OCI-LY7 (cell line): ENCODE measurements around the gene TAS2R8.

Experiments used
- CTCF ChIP-seq: fragments of 200-600 bp; sonication (generic); conservative IDR thresholded peaks from 2 replicates; pipeline ENCODE4 v1.5.1; 2014; ENCODE audit warnings: mild to moderate bottlenecking, antibody characterized with exemption, low read length, moderate library complexity, mixed read lengths
- EZH2phosphoT487 ChIP-seq: fragments of 200-600 bp; sonication (generic); IDR thresholded peaks from 2 replicates; pipeline ENCODE4 v1.6.1; 2018; ENCODE audit warnings: low read depth, borderline replicate concordance, mild to moderate bottlenecking, mixed run types, antibody characterized with exemption, low read length, moderate library complexity, mixed read lengths

GRCh38 chr12:10855807-10856206 is 48.7 kb upstream of the TAS2R8 start:
- TF ChIP-seq CTCF = no peak
- TF ChIP-seq EZH2phosphoT487 = no peak
